Mucosa of rectum (tissue), 2 donors: ENCODE data around the gene WASF1.

Experiments
- H3K27ac ChIP-seq, 2 donors: one replicate each; pipeline ENCODE4 v1.7.0; 2013; ENCODE audit warnings: inconsistent platforms in 2 of 2, low read depth in 2 of 2, low read length in 2 of 2
- H3K27me3 ChIP-seq, 2 donors: one replicate each; pipeline ENCODE4 v1.7.0; 2013; ENCODE audit warnings: low read length in 2 of 2; ENCODE audit not compliant: control insufficient read depth in 2 of 2, insufficient read depth in 2 of 2
- H3K36me3 ChIP-seq, 2 donors: one replicate each; pipeline ENCODE4 v1.7.0; 2013; ENCODE audit warnings: low read length in 2 of 2; ENCODE audit not compliant: control insufficient read depth in 2 of 2, insufficient read depth in 2 of 2
- H3K4me1 ChIP-seq, 2 donors: one replicate each; pipeline ENCODE4 v1.7.0; 2013; ENCODE audit warnings: low read length in 2 of 2, mild to moderate bottlenecking in 1 of 2; ENCODE audit not compliant: control insufficient read depth in 2 of 2, insufficient read depth in 2 of 2
- H3K4me3 ChIP-seq, 2 donors: one replicate each; pipeline ENCODE4 v1.7.0; 2013; ENCODE audit warnings: low read length in 2 of 2
- H3K9ac ChIP-seq, 2 donors: one replicate each; pipeline ENCODE4 v1.7.0; 2013; ENCODE audit warnings: low read length in 2 of 2, low read depth in 1 of 2, mild to moderate bottlenecking in 1 of 2
- H3K9me3 ChIP-seq, 2 donors: one replicate each; pipeline ENCODE4 v1.7.0; 2013; ENCODE audit warnings: low read length in 2 of 2; ENCODE audit not compliant: control insufficient read depth in 2 of 2
- donor health status: healthy.
- donor health status: Normal muscosa, but diverticular disease.

Gene WASF1

DNA sequence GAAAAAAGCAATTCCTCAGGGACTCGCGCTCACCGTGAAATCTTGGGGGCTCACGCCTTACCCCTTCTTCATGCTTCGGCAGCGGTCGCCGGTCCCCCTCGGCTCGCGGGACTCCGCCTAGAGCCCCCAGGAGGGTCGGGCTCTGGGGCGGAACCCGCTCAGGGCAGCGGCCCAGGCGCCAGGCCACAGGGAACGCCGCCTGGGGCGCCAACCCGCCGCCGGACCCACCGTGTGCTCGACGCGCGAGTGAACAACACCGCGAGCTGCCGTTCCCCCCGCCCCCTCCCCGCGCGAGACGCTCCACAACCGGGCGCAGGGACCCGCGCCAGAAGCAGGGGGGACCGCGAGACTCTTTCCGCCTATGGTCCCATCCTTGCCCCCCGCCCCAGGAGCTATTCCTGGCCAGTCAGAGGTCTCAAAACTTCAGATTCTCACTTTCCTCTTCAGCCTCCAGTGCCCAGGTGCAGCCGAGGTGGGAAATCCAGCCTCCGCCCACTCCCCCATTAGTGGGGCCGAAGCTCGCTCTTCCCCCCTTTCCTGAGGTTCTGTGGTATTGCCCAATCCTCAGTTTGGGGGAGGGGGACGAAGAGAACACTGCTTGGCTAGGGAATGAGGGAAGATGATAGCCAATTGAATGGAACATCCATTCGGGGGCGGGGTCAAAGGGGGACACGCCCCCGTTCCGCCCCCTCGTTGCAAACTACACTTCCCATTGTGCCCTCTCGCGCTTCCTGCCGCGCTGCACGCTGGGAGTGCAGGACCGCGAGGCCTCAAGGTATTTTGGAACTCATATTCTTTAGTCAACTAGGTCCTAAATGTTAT lies at the start of gene WASF1:
Gene WASF1 (minus strand): TSS at position 265 of the 822 bp plus-strand sequence. CDS start 52,069 bp downstream, outside the sequence.
- H3K9ac ChIP-seq = peak within 1 kb of the TSS; percentile 80 to 81
- no peaks in the 10 kb centered on the region for H3K27me3 ChIP-seq
- no peaks in the 10 kb centered on the region for H3K36me3 ChIP-seq
- H3K4me3 ChIP-seq = peak within 1 kb of the TSS; percentile 93 to 95
- peaks cover 18 to 20% of the 10 kb centered on the region in 2 donors for H3K4me1 ChIP-seq
- H3K27ac ChIP-seq = peak within 1 kb of the TSS; percentile 66 to 69
- H3K9me3 ChIP-seq = no peaks in the 10 kb centered on the region

DNA sequence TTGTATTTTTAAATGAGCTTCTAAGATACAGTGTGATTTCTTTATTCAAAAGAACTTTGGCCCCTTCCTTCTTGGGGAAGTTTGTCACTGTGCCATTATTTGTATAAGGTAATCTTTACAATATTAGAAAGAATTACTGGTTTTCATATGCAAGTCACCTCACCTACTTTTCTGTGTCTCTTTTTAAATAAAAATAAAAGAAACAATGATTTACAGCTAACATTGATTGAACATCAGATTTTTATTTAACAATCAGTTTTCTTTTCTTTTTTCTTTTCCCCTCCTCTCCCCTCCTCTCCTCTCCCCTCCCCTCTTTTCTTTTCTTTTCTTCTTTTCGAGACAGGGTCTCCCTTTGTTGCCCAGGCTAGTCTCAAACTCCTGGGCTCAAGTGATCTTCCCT lies 46.8 kb upstream of the WASF1 start:
- no peak overlapping the region for H3K9ac ChIP-seq
- no peaks in the 10 kb centered on the region for H3K9me3 ChIP-seq
- peaks cover 21 to 23% of the 10 kb centered on the region in 2 donors for H3K36me3 ChIP-seq
- no peak overlapping the region for H3K27ac ChIP-seq
- no peaks in the 10 kb centered on the region for H3K27me3 ChIP-seq
- H3K4me1 ChIP-seq = no peaks in the 10 kb centered on the region
- H3K4me3 ChIP-seq = no peak overlapping the region

DNA sequence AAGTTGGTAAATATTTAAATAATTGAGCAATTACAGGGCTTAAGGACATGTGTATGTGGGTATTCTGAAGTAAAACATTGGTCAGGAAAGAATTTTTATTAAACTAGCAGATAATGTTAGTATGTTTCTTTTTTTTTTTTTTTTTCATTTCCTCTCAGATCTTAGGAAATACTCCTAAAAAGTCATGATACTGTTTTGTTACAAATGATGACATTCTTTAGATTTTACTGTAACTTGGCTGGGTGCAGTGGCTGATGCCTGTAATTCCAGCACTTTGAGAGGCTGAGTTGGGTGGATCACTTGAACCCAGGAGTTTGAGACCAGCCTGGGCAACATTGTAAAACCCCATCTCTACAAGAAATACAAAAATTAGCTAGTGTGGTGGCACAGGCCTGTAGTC lies 42.3 kb upstream of the WASF1 start:
- Histone ChIP-seq H3K9me3 (no peaks in the 10 kb centered on the region), H3K4me3 (no peak overlapping the region), H3K27ac (no peak overlapping the region), H3K4me1 (no peaks in the 10 kb centered on the region), H3K36me3 (peaks cover 25 to 34% of the 10 kb centered on the region in 2 donors), H3K9ac (no peak overlapping the region), H3K27me3 (no peaks in the 10 kb centered on the region)

DNA sequence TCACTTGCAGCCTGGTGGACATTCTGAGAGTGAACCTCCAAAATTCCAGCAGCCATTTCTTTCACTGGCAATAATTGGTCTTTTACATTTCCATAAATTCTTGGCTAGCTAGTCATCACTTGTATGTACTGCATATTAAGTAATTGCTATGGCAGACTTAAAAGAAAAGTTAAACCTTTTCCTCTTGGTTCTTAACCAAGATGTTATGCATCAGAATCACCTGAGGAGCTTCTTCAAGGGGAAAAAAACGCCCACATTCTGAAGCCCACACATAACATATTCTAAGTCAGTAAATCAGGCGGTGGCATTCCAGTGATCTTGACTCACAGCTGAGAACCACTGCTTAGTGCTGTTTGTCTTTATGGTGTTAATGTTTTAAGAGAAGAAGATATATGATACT lies 37.8 kb upstream of the WASF1 start:
- Histone ChIP-seq H3K9ac (no peak overlapping the region), H3K27ac (no peak overlapping the region), H3K4me1 (no peaks in the 10 kb centered on the region), H3K9me3 (no peaks in the 10 kb centered on the region), H3K4me3 (no peak overlapping the region), H3K36me3 (peaks cover 48 to 66% of the 10 kb centered on the region in 2 donors), H3K27me3 (no peaks in the 10 kb centered on the region)

DNA sequence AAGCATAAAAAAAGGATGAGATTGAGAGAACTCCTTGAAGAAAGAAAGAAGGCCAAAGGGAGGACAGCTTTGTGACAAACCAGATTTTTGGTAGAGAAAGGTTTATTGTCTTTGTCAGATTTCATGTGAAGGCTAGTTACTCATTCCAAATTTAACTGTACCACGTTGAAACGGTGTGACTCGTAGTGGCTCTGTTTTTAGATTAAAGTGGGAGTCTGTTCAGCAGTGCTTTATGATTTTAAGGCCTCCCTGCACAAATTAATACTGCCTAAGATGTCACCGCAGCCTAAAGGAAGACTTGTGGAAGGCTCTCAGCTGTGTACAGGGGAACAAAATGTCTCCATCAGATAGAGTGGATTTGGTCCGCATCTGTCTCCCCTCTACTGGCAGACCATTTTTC lies 36.7 kb upstream of the WASF1 start:
- Histone ChIP-seq H3K27ac (no peak overlapping the region), H3K9ac (no peak overlapping the region), H3K4me3 (no peak overlapping the region), H3K4me1 (no peaks in the 10 kb centered on the region), H3K9me3 (no peaks in the 10 kb centered on the region), H3K27me3 (no peaks in the 10 kb centered on the region), H3K36me3 (peaks cover 52 to 70% of the 10 kb centered on the region in 2 donors)

DNA sequence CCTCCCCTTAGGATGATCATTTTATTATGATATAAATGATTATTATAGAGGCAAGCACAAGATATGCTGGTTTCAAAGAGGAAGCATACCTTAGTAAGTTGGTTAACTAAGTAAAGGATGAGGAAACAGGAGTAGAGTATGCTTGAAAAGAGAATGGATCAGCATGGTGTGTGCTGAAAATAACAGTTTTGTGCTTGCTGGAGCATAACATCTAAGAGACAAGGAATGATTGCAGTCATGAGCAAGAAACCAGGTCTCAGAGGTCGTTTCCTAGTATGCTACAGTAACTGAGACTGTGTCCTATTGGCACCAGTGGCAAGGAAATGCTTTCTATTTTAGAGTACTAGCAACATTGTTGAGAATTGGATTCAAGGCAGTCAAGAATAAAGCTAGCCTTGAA lies 34.9 kb upstream of the WASF1 start:
- Histone ChIP-seq H3K9me3 (no peaks in the 10 kb centered on the region), H3K27ac (no peak overlapping the region), H3K9ac (no peak overlapping the region), H3K36me3 (peaks cover 42 to 59% of the 10 kb centered on the region in 2 donors), H3K27me3 (no peaks in the 10 kb centered on the region), H3K4me1 (no peaks in the 10 kb centered on the region), H3K4me3 (no peak overlapping the region)

DNA sequence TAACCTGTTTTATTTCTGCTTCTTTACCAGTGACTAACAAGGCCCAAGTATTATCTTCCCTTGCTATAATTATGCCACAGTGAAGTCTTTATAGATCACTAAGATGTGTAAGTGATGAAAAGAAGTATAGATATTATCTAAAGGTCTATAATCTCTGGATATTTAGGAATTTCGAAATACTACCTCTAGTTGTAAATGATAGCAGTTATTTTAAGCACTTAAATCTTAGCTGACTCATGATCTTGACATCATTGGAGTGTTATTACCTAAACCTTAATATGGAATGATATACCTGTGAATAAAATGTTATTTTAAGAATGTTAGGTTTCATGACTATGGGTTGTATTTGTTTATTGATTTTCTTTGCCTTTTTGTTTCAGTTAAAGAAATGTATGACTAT lies 32.3 kb upstream of the WASF1 start:
- no peaks in the 10 kb centered on the region for H3K4me1 ChIP-seq
- no peaks in the 10 kb centered on the region for H3K27me3 ChIP-seq
- H3K9ac ChIP-seq = no peak overlapping the region
- H3K36me3 ChIP-seq = peaks cover 43 to 48% of the 10 kb centered on the region in 2 donors
- H3K9me3 ChIP-seq = no peaks in the 10 kb centered on the region
- no peak overlapping the region for H3K27ac ChIP-seq
- H3K4me3 ChIP-seq = no peak overlapping the region

DNA sequence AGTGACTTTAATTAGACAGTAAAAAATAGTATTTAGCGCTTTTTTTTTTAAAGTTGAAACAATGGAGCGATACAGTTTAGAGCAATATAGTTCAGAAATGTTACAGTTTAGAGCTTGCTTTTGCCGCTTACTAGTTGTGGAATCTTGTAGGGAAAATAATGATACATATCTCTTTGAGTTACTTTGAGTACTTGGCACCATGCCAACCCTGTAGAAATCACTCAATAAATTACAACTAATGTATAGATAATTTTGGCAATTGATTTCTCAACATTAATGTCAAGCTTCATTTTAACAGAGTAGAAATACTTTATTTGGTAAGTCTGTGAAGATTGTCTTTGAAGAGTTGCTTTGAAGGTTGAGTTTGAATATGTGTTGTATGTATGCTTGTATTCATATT lies 28.2 kb upstream of the WASF1 start:
- Histone ChIP-seq H3K36me3 (peaks cover 19 to 20% of the 10 kb centered on the region in 2 donors), H3K9ac (no peak overlapping the region), H3K9me3 (no peaks in the 10 kb centered on the region), H3K27me3 (no peaks in the 10 kb centered on the region), H3K4me3 (no peak overlapping the region), H3K4me1 (no peaks in the 10 kb centered on the region), H3K27ac (no peak overlapping the region)

DNA sequence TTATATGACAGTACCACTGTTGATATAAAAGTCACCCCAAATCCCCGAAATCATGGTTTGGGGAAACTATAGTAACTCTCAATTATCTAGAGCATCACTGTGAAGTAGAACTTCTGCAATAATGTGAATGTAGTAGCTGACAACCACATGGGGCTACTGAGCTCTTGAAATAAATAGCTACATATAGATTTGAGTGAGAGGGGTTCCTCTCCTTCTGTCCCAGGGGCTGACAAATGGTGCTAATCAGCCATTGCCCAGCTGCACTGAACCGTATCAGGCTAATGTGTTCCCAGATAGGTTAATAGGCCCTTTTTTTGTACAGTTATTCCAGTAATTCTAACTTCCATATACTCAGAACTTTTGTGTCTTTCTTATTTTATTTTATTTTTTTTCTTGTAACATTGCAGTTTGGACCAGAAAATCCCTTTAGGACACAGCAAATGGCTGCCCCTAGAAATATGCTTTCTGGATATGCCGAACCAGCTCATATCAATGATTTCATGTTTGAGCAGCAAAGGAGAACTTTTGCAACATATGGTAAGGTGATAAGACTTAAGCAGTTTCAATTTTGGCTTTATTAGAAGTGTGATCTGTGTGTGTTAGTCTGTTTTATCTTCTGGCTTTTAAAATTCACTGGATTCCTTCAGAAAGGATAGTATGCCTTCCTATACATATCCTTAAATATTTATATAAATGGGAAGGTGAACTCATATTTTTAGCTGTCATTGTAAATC lies 21.8 kb upstream of the WASF1 start:
- H3K9ac ChIP-seq = no peak overlapping the region
- H3K9me3 ChIP-seq = no peaks in the 10 kb centered on the region
- no peak overlapping the region for H3K4me3 ChIP-seq
- no peaks in the 10 kb centered on the region for H3K36me3 ChIP-seq
- H3K27me3 ChIP-seq = no peaks in the 10 kb centered on the region
- H3K4me1 ChIP-seq = no peaks in the 10 kb centered on the region
- H3K27ac ChIP-seq = no peak overlapping the region

DNA sequence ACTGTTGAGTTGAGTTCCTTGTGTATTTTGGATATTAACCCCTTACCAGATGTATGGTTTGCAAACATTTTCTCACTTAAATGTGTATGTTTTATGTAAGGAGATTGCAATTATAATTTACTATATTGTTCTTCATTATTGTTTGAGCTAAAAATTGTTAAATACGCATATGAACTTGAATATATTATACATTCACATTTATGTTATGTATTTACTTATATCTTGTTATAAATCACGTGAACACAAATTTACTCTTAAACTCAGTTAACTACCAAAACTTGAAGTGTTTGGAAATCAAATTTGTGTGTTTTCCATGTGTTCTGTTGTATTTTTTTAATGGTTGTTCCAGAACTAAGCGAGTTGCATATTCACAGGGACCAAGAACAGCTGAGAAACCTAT lies 19.1 kb upstream of the WASF1 start:
- H3K4me3 ChIP-seq = no peak overlapping the region
- no peaks in the 10 kb centered on the region for H3K4me1 ChIP-seq
- no peaks in the 10 kb centered on the region for H3K27me3 ChIP-seq
- no peak overlapping the region for H3K27ac ChIP-seq
- no peaks in the 10 kb centered on the region for H3K9me3 ChIP-seq
- no peak overlapping the region for H3K9ac ChIP-seq
- H3K36me3 ChIP-seq = peaks cover 5 to 7% of the 10 kb centered on the region in 2 donors
